Activated gamma-delta T cell (primary cell): ENCODE data around the gene SMIM10L2A.
"Not testable (repeated sequence)": the region's sequence is repeated elsewhere in the genome, so short reads cannot be mapped to it uniquely, and the experiment has no call there.

Experiments used
- DNase-seq: peaks from one replicate; lab custom pipeline; 2025; lab: John Stamatoyannopoulos, UW
- total RNA-seq, 2 donors: gene quantifications; one replicate each; lab custom pipeline; 2026; lab: John Stamatoyannopoulos, UW

The SMIM10L2A gene
- 6.7 to 11.4 reads per million in 2 donors for total RNA-seq

- DNase-seq: peak; percentile 25
Measured at GRCh38 chrX:135421932-135422809, at the start of gene SMIM10L2A. Gene SMIM10L2A (plus strand): TSS chrX:135421944. CDS start chrX:135422132, 188 bp downstream.

GRCh38 chrX:135373357-135373756 lies 48.4 kb upstream of the SMIM10L2A start:
- DNase-seq: no peak

- no peak for DNase-seq
Measured at GRCh38 chrX:135382260-135382659, 39.5 kb upstream of the SMIM10L2A start.

GRCh38 chrX:135383249-135383648 lies 38.5 kb upstream of the SMIM10L2A start:
- no peak for DNase-seq

- DNase-seq: no peak
Measured at GRCh38 chrX:135384161-135384836, 37.4 kb upstream of the SMIM10L2A start.

- DNase-seq: no peak
Measured at GRCh38 chrX:135388841-135389240, 32.9 kb upstream of the SMIM10L2A start.

GRCh38 chrX:135389243-135389642 lies 32.5 kb upstream of the SMIM10L2A start:
- no peak for DNase-seq

GRCh38 chrX:135389717-135390116 lies 32.0 kb upstream of the SMIM10L2A start:
- DNase-seq: no peak

GRCh38 chrX:135391734-135392133 lies 30.0 kb upstream of the SMIM10L2A start:
- no peak for DNase-seq

- no peak for DNase-seq
Measured at GRCh38 chrX:135393051-135393450, 28.7 kb upstream of the SMIM10L2A start.

GRCh38 chrX:135395064-135395463 lies 26.7 kb upstream of the SMIM10L2A start:
- DNase-seq: no peak

GRCh38 chrX:135396109-135396508 lies 25.6 kb upstream of the SMIM10L2A start:
- DNase-seq: no peak

GRCh38 chrX:135396566-135396965 lies 25.2 kb upstream of the SMIM10L2A start:
- no peak for DNase-seq

GRCh38 chrX:135397652-135398051 lies 24.1 kb upstream of the SMIM10L2A start:
- no peak for DNase-seq

- DNase-seq: no peak
Measured at GRCh38 chrX:135403374-135403773, 18.4 kb upstream of the SMIM10L2A start.

GRCh38 chrX:135406428-135406827 lies 15.3 kb upstream of the SMIM10L2A start:
- DNase-seq: not testable (repeated sequence)

GRCh38 chrX:135408794-135409193 lies 12.9 kb upstream of the SMIM10L2A start:
- DNase-seq: no peak

GRCh38 chrX:135410861-135411627 lies 10.7 kb upstream of the SMIM10L2A start:
- DNase-seq: no peak

GRCh38 chrX:135411893-135412292 lies 9.9 kb upstream of the SMIM10L2A start:
- no peak for DNase-seq

- DNase-seq: no peak
Measured at GRCh38 chrX:135416546-135416945, 5.2 kb upstream of the SMIM10L2A start.

- DNase-seq: no peak
Measured at GRCh38 chrX:135420831-135421230, 913 bp upstream of the SMIM10L2A start.

- peak; percentile 76 for DNase-seq
Measured at GRCh38 chrX:135421537-135421931, 210 bp upstream of the SMIM10L2A start.
